ENCODE measurements around the gene AOC2. TPM values are rescaled to one million over a fixed set of nuclear protein-coding genes. Genes with fewer than 3 reads are reported as not detected.

Gene AOC2
- polyA plus RNA-seq, 1 of the 3 experiments (the other 2 are of a cell fraction) = 0.33 TPM

DNA sequence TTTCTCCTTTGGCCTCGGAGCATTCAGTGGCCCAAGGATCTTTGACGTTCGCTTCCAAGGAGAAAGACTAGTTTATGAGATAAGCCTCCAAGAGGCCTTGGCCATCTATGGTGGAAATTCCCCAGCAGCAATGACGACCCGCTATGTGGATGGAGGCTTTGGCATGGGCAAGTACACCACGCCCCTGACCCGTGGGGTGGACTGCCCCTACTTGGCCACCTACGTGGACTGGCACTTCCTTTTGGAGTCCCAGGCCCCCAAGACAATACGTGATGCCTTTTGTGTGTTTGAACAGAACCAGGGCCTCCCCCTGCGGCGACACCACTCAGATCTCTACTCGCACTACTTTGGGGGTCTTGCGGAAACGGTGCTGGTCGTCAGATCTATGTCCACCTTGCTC lies 8.0 kb downstream of the AOC2 start (continued):
- TF ChIP-seq RFX5 (IDR thresholded peaks at IDR 0.05; ENCODE audit: low read length) (no peak), CHD2 (IDR thresholded peaks at IDR 0.05; ENCODE audit: low read length, partially characterized antibody) (no peak), EP300 (IDR thresholded peaks at IDR 0.05; ENCODE audit: borderline replicate concordance in 1 of 2, low read depth in 1 of 2, low read length in 1 of 2) (no peak), YY1 (IDR thresholded peaks at IDR 0.05; ENCODE audit: low read depth) (no peak), MEF2A (IDR thresholded peaks at IDR 0.05; ENCODE audit: borderline replicate concordance, low read depth) (no peak), MXI1 (IDR thresholded peaks at IDR 0.05; ENCODE audit: low read depth, low read length) (no peak), SIN3A (IDR thresholded peaks at IDR 0.05; ENCODE audit: borderline replicate concordance, low read depth, low read length) (no peak)

- no peak for DNase-seq
- no peaks in the 10 kb centered on the region for H3K79me2 ChIP-seq (ENCODE audit: insufficient read depth)
- H3K27me3 ChIP-seq (ENCODE audit: insufficient read depth) = no peaks in the 10 kb centered on the region
- no peak for TF ChIP-seq YY1 (IDR thresholded peaks at IDR 0.05; ENCODE audit: low read depth)
- no peak for TF ChIP-seq GABPA (IDR thresholded peaks at IDR 0.05; ENCODE audit: low read depth)
- no peak for TF ChIP-seq TCF12 (IDR thresholded peaks at IDR 0.05)
- no peak for TF ChIP-seq CHD2 (IDR thresholded peaks at IDR 0.05; ENCODE audit: low read length, partially characterized antibody)
- TF ChIP-seq, protein P1, sequence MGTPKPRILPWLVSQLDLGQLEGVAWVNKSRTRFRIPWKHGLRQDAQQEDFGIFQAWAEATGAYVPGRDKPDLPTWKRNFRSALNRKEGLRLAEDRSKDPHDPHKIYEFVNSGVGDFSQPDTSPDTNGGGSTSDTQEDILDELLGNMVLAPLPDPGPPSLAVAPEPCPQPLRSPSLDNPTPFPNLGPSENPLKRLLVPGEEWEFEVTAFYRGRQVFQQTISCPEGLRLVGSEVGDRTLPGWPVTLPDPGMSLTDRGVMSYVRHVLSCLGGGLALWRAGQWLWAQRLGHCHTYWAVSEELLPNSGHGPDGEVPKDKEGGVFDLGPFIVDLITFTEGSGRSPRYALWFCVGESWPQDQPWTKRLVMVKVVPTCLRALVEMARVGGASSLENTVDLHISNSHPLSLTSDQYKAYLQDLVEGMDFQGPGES (IDR thresholded peaks at IDR 0.05; ENCODE audit: low read depth, low read length) = no peak
- TF ChIP-seq JUND (IDR thresholded peaks at IDR 0.05) = no peak
- no peak for TF ChIP-seq FOXM1 (IDR thresholded peaks at IDR 0.05; ENCODE audit: low read depth)
- TF ChIP-seq REST (IDR thresholded peaks at IDR 0.05; ENCODE audit: low read depth, low read length) = no peak
- TF ChIP-seq MXI1 (IDR thresholded peaks at IDR 0.05; ENCODE audit: low read depth, low read length) = no peak
- H3K4me3 ChIP-seq (ENCODE audit: low read depth in 2 of 2, low read length in 1 of 2) = no peak overlapping the region
- H3K27ac ChIP-seq (ENCODE audit: low read depth in 2 of 2, low read length in 1 of 2) = no peak overlapping the region
- H3K9ac ChIP-seq = no peak overlapping the region
- H2AFZ ChIP-seq (ENCODE audit: low read depth) = no peak overlapping the region
- no peaks in the 10 kb centered on the region for H3K9me2 ChIP-seq
- POLR2A ChIA-PET = no interaction called here
- H3K9me3 ChIP-seq = no peaks in the 10 kb centered on the region
- 56% methylated on average over 4 of the region's 4 CpGs for WGBS (ENCODE audit: low lambda C conversion rate)
- H4K20me1 ChIP-seq (ENCODE audit: insufficient read depth) = no peaks in the 10 kb centered on the region
- CTCF ChIA-PET = interaction anchor here (1.0 to 1.2 kb wide), 5 partner anchors 9 to 84 kb away, joined by 3 to 4 read pairs (median 3); partner anchors contain the start of genes AOC2 and BECN1
- H3K4me1 ChIP-seq (ENCODE audit: control insufficient read depth in 1 of 2, insufficient read depth in 2 of 2, low read depth in 1 of 2, low read length in 1 of 2) = peaks cover 0 to 4% of the 10 kb centered on the region in 2 experiments; a peak in 1 of 4 replicates
- H3K4me2 ChIP-seq = no peak overlapping the region
- no peaks in the 10 kb centered on the region for H3F3A ChIP-seq (replicated peaks; ENCODE audit: insufficient read depth)
- no peaks in the 10 kb centered on the region for H3K36me3 ChIP-seq (replicated peaks in 1 of 2; ENCODE audit: control insufficient read depth in 1 of 2, insufficient read depth in 2 of 2, low read length in 1 of 2)
These were observed 8.6 kb downstream of the AOC2 start for GRCh38 chr17:42853004-42853403.
